ENCODE results near the gene TLX2.

TLX2 gene

DNA sequence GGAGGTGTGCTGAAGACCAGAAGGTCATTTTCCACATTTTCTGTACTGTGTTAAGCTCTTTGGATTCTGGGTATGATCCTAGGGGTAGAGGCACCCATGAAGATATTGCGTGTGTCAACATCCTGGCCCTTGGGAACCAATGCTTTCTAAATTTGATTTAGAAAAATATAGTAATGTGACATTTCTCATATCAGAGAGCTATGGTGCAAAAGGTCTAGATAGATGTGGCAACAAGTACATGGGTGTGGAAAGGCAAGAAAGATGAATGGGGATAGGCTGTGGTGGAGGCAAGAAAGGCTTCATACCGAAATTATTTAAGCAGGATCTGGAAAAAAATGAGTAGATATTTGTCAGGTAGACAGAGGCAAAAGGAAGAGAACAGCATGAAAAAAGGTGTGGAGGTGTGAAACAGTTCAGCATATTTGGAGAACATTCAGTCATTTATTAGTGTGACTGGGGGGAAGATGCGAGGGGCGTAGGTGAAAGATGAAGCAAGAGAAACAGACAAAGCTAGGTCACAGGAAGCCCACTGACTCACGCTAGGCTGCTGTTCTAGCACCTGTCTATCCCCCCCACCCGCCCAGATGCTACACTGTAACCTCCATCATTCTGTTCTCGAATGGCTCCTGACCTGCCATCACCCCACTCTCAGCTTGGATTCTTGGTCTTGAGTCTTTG, 52.0 kb downstream of the TLX2 start:
- Histone ChIP-seq H3K4me3 (ENCODE audit: low read length) (peak overlapping the region; percentile 24; the same call in 1 of the 2 replicates), H3K36me3 (replicated peaks; ENCODE audit: low read depth, low read length) (no peaks in the 10 kb centered on the region), H3K27ac (ENCODE audit: low read length) (0 out of 2 replicates have a peak overlapping the region, but pooled peaks have one; percentile 10), H3K4me2 (ENCODE audit: low read length) (peak overlapping the region; percentile 62), H2AFZ (ENCODE audit: low read depth, low read length) (peak overlapping the region; percentile 22; the same call in 1 of the 2 replicates), H3K9ac (ENCODE audit: low read length) (no peak overlapping the region), H3K9me3 (ENCODE audit: insufficient read depth, low read length) (no peaks in the 10 kb centered on the region), H3K27me3 (ENCODE audit: low read depth, low read length) (peaks cover 7% of the 10 kb centered on the region), H3K79me2 (ENCODE audit: low read length) (no peaks in the 10 kb centered on the region), H3K4me1 (ENCODE audit: low read length) (peaks cover 24% of the 10 kb centered on the region), H4K20me1 (ENCODE audit: insufficient read depth, low read length) (no peaks in the 10 kb centered on the region)
- TF ChIP-seq EZH2phosphoT487 (IDR thresholded peaks at IDR 0.05; ENCODE audit: low read depth) (no peak), CTCF (IDR thresholded peaks at IDR 0.05; ENCODE audit: low read depth, low read length) (no peak)

- H3K4me3 ChIP-seq (ENCODE audit: low read length): peak overlapping the region; percentile 24; the same call in 1 of the 2 replicates
- no peaks in the 10 kb centered on the region for H3K79me2 ChIP-seq (ENCODE audit: low read length)
- peaks cover 29% of the 10 kb centered on the region for H3K4me1 ChIP-seq (ENCODE audit: low read length)
- peaks cover 4% of the 10 kb centered on the region; the same call in 1 of the 2 replicates for H3K27me3 ChIP-seq (ENCODE audit: low read depth, low read length)
- peak overlapping the region; percentile 22; the same call in 1 of the 2 replicates for H2AFZ ChIP-seq (ENCODE audit: low read depth, low read length)
- H3K9ac ChIP-seq (ENCODE audit: low read length): no peak overlapping the region
- H3K4me2 ChIP-seq (ENCODE audit: low read length): peak overlapping the region; percentile 62
- 0 out of 2 replicates have a peak overlapping the region, but pooled peaks have one; percentile 10 for H3K27ac ChIP-seq (ENCODE audit: low read length)
- H3K36me3 ChIP-seq (replicated peaks; ENCODE audit: low read depth, low read length): no peaks in the 10 kb centered on the region
- no peaks in the 10 kb centered on the region for H3K9me3 ChIP-seq (ENCODE audit: insufficient read depth, low read length)
- no peaks in the 10 kb centered on the region for H4K20me1 ChIP-seq (ENCODE audit: insufficient read depth, low read length)
- TF ChIP-seq CTCF (IDR thresholded peaks at IDR 0.05; ENCODE audit: low read depth, low read length) (no peak), EZH2phosphoT487 (IDR thresholded peaks at IDR 0.05; ENCODE audit: low read depth) (no peak)
Observed at GRCh38 chr2:74566754-74567085, 52.5 kb downstream of the TLX2 start.
